GM12878 (cell line): Measurements from ENCODE around the gene C16orf46.

Experiments
- EGR1 ChIP-seq, 2 experiments: IDR thresholded peaks; 1 replicate in 1 of 2; 2 replicates in 1 of 2; pipeline ENCODE4 v1.6.1; 2011 to 2012; ENCODE audit warnings: low read depth in 2 of 2, low read length in 2 of 2, borderline replicate concordance in 1 of 2, mild to moderate bottlenecking in 1 of 2, moderate library complexity in 1 of 2
- EP300 ChIP-seq, 2 experiments: fragments of 150-350 bp in 1 of 2; IDR thresholded peaks; 2 replicates each; pipeline ENCODE4 v1.6.1; 2011 to 2012; ENCODE audit warnings: low read depth in 2 of 2, low read length in 2 of 2, borderline replicate concordance in 1 of 2, improper control_type of control experiment in 1 of 2, inconsistent platforms in 1 of 2; ENCODE audit not compliant: control insufficient read depth in 1 of 2
- IKZF1 ChIP-seq: fragments of 450-650 bp; conservative IDR thresholded peaks from 2 replicates; pipeline ENCODE4 v1.6.1; 2017; ENCODE audit warnings: antibody characterized with exemption, mild to moderate bottlenecking
- NFYB ChIP-seq: IDR thresholded peaks from 2 replicates; pipeline ENCODE4 v1.6.1; 2011; ENCODE audit warnings: low read depth, mild to moderate bottlenecking, low read length, improper control_type of control experiment, moderate library complexity; ENCODE audit not compliant: insufficient read depth
- NR2F1 ChIP-seq: fragments of 450-650 bp; conservative IDR thresholded peaks from 2 replicates; pipeline ENCODE4 v1.6.1; 2017; ENCODE audit warnings: mild to moderate bottlenecking
- POLR2A ChIP-seq: IDR thresholded peaks from 2 replicates; pipeline ENCODE4 v1.6.1; 2011; ENCODE audit warnings: low read depth, mild to moderate bottlenecking, low read length
- RAD21 ChIP-seq: IDR thresholded peaks from 2 replicates; pipeline ENCODE4 v1.6.1; 2011; ENCODE audit warnings: mild to moderate bottlenecking, low read depth, low read length, moderate library complexity; ENCODE audit not compliant: insufficient read depth
- REST ChIP-seq: IDR thresholded peaks from 2 replicates; pipeline ENCODE4 v1.6.1; 2012; ENCODE audit warnings: mild to moderate bottlenecking, low read depth, low read length
- SMC3 ChIP-seq: IDR thresholded peaks from 2 replicates; pipeline ENCODE4 v1.6.1; 2011; ENCODE audit warnings: low read length, improper control_type of control experiment, borderline replicate concordance
- TAF1 ChIP-seq: IDR thresholded peaks from 2 replicates; pipeline ENCODE4 v1.6.1; 2011; ENCODE audit warnings: mild to moderate bottlenecking, low read depth, low read length, borderline replicate concordance
- TF ChIP-seq, protein P1 (sequence below), 3 experiments: IDR thresholded peaks in 2 of 3; conservative IDR thresholded peaks in 1 of 3; 2 replicates each; pipeline ENCODE4 v1.5.1; 2011; ENCODE audit warnings: low read depth in 3 of 3, low read length in 3 of 3, mild to moderate bottlenecking in 3 of 3, control low read depth in 2 of 3, moderate library complexity in 2 of 3, inconsistent platforms in 1 of 3, mixed read lengths in 1 of 3; ENCODE audit not compliant: control insufficient read depth in 2 of 3, insufficient read depth in 1 of 3; ENCODE audit errors: extremely low read depth in 1 of 3

DNA sequence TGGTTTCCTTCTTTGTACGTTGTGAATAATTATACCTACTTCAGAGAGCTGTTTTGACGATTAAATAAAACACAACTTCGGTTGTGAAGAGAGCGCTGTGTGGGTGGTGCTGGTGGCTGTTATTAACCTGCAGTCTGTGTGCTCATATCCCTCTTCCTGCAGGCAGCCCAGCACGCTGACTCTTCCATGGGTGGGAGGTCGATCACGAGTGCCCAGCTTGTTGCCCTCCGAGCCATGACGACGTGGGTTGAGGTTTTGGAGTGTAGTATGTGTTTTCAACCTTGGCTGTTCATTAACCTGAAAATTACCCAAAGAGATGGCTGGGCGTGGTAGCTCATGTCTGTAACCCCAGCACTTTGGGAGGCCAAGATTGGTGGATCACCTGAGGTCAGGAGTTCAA is 30.5 kb upstream of the C16orf46 start:
- no peak; the same call in 1 of the 2 replicates for TF ChIP-seq IKZF1
- TF ChIP-seq TAF1: no peak
- TF ChIP-seq REST: no peak
- no peak for TF ChIP-seq EGR1 (IDR thresholded peaks at IDR 0.05; ENCODE audit: borderline replicate concordance in 1 of 2, low read depth in 2 of 2, low read length in 2 of 2)
- no peak for TF ChIP-seq EP300 (IDR thresholded peaks at IDR 0.05; ENCODE audit: borderline replicate concordance in 1 of 2, control insufficient read depth in 1 of 2, low read depth in 2 of 2, low read length in 2 of 2)
- no peak for TF ChIP-seq NR2F1
- TF ChIP-seq, protein P1, sequence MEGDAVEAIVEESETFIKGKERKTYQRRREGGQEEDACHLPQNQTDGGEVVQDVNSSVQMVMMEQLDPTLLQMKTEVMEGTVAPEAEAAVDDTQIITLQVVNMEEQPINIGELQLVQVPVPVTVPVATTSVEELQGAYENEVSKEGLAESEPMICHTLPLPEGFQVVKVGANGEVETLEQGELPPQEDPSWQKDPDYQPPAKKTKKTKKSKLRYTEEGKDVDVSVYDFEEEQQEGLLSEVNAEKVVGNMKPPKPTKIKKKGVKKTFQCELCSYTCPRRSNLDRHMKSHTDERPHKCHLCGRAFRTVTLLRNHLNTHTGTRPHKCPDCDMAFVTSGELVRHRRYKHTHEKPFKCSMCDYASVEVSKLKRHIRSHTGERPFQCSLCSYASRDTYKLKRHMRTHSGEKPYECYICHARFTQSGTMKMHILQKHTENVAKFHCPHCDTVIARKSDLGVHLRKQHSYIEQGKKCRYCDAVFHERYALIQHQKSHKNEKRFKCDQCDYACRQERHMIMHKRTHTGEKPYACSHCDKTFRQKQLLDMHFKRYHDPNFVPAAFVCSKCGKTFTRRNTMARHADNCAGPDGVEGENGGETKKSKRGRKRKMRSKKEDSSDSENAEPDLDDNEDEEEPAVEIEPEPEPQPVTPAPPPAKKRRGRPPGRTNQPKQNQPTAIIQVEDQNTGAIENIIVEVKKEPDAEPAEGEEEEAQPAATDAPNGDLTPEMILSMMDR (IDR thresholded peaks at IDR 0.05 in 2 of 3, conservative IDR thresholded peaks at IDR 0.05 in 1 of 3; ENCODE audit: control insufficient read depth in 2 of 3, extremely low read depth in 1 of 3, insufficient read depth in 1 of 3, low read depth in 3 of 3, low read length in 3 of 3): no peak
- no peak for TF ChIP-seq SMC3
- no peak for TF ChIP-seq RAD21
- no peak for TF ChIP-seq NFYB
- TF ChIP-seq POLR2A: no peak
